ENCODE results near the gene CPT1B. TPM values are rescaled to one million over a fixed set of nuclear protein-coding genes. Genes with fewer than 3 reads are reported as not detected.

The CPT1B gene
- total and polyA plus RNA-seq, 2 donors (not counting 1 experiment from before 2014, with no cell fraction given) = 55.0 to 109 TPM

DNA sequence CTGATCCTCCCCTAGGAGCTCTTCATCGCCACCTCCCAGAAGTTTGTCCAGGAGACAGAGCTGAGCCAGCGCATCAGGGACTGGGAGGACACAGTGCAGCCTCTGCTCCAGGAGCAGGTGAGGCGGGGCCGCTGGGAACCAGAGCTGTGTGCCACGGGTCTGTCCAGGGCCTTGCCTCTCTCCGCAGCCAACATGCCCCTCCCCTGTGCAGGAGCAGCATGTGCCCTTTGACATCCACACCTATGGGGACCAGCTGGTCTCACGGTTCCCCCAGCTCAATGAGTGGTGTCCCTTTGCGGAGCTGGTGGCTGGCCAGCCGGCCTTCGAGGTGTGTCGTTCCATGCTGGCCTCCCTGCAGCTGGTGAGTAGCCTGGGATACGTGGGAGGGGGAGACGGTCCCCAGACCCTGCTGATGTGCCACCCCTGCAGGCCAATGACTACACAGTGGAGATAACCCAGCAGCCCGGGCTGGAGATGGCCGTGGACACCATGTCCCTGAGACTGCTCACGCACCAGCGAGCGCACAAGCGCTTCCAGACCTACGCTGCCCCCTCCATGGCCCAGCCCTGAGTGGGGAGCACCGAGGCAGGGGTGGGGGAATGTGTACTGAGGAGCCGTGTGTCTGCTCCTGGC, 55.3 kb downstream of the CPT1B start:
- no peak for DNase-seq
- Histone ChIP-seq H3K27me3 (replicated peaks in 1 of 4; ENCODE audit: control extremely low read depth in 1 of 4, control insufficient read depth in 3 of 4, insufficient read depth in 4 of 4, low read length in 3 of 4) (no peaks in the 10 kb centered on the region), H3K4me3 (ENCODE audit: control extremely low read depth in 1 of 5, extremely low read depth in 1 of 5, insufficient read depth in 1 of 5, low read depth in 2 of 5, low read length in 4 of 5) (no peak overlapping the region), H3K36me3 (replicated peaks in 1 of 2; ENCODE audit: control extremely low read depth in 1 of 2, control insufficient read depth in 1 of 2, extremely low read depth in 1 of 2, insufficient read depth in 2 of 2, low read length in 1 of 2) (peaks cover 0 to 48% of the 10 kb centered on the region in 2 experiments), H2AFZ (ENCODE audit: insufficient read depth, low read depth, low read length, poor library complexity, severe bottlenecking) (no peak overlapping the region), H3K4me2 (replicated peaks; ENCODE audit: low read depth, low read length, poor library complexity, severe bottlenecking) (no peak overlapping the region), H3K9me3 (ENCODE audit: control extremely low read depth in 1 of 3, control insufficient read depth in 2 of 3, insufficient read depth in 1 of 3, low read length in 2 of 3) (no peaks in the 10 kb centered on the region), H3K9ac (ENCODE audit: low read length) (no peak overlapping the region), H4K20me1 (ENCODE audit: control insufficient read depth, insufficient read depth, low read length, poor library complexity, severe bottlenecking) (peaks cover 32% of the 10 kb centered on the region), H3K27ac (ENCODE audit: low read length in 2 of 2) (no peak overlapping the region), H3K79me2 (ENCODE audit: control insufficient read depth, insufficient read depth, low read length) (peaks cover 56% of the 10 kb centered on the region), H3K4me1 (ENCODE audit: control insufficient read depth in 2 of 2, insufficient read depth in 2 of 2, low read length in 2 of 2) (peaks cover 16 to 30% of the 10 kb centered on the region in 2 donors)
- 95% methylated on average over 22 of the region's 22 CpGs for WGBS (ENCODE audit: insufficient coverage)
- H3K27ac Mint-ChIP-seq = no peak overlapping the region
- no peaks in the 10 kb centered on the region for H3K27me3 Mint-ChIP-seq
- no peak for ATAC-seq (ENCODE audit: low read depth)
- no peaks in the 10 kb centered on the region for H3K9me3 Mint-ChIP-seq (ENCODE audit: insufficient read depth)
- H3K4me3 Mint-ChIP-seq = no peak overlapping the region
- H3K4me1 Mint-ChIP-seq = peaks cover 21% of the 10 kb centered on the region
- intact Hi-C loops (cut with micrococcal nuclease) = no loop called here
- CTCF ChIA-PET = interaction anchor here (0.9 to 1.4 kb wide), 2 partner anchors 98 to 198 kb away, joined by 3 to 4 read pairs; no protein-coding TSS in a partner anchor
- TF ChIP-seq, protein P1, sequence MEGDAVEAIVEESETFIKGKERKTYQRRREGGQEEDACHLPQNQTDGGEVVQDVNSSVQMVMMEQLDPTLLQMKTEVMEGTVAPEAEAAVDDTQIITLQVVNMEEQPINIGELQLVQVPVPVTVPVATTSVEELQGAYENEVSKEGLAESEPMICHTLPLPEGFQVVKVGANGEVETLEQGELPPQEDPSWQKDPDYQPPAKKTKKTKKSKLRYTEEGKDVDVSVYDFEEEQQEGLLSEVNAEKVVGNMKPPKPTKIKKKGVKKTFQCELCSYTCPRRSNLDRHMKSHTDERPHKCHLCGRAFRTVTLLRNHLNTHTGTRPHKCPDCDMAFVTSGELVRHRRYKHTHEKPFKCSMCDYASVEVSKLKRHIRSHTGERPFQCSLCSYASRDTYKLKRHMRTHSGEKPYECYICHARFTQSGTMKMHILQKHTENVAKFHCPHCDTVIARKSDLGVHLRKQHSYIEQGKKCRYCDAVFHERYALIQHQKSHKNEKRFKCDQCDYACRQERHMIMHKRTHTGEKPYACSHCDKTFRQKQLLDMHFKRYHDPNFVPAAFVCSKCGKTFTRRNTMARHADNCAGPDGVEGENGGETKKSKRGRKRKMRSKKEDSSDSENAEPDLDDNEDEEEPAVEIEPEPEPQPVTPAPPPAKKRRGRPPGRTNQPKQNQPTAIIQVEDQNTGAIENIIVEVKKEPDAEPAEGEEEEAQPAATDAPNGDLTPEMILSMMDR (IDR thresholded peaks at IDR 0.05) = no peak
- no peak for TF ChIP-seq EZH2 (IDR thresholded peaks at IDR 0.05; ENCODE audit: borderline replicate concordance, insufficient read depth, low read depth, low read length, poor library complexity, severe bottlenecking)
- POLR2A ChIA-PET = interaction anchor here (0.7 kb wide), 1 partner anchor 23 kb away, joined by 3 read pairs; the partner anchor contains the start of gene KLHDC7B

DNA sequence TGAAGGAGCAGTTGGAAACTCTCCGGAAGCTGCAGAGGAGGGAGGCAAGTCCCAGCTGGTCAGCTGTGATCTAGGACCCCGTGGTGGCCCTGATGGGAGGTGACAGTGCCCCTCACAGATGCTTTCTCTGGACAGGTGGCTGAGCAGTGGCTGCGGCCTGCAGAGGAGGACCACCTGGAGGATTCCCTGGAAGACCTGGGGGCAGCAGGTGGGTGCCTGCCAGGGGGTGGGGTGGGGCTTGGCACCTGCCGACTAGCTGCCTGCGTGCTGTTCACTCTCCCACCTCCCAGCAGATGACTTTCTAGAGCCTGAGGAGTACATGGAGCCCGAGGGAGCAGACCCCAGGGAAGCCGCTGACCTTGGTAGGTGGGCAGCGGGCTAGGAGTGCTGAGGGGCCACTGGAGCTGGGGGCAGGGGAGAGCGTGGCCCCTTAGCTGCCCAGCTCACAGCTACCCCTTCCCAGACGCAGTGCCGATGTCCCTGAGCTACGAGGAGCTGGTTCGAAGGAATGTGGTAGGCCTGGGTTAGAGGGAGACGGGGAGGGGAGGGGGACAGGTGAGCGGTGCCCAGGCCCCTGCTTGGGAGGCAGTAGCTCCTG, 55.9 kb downstream of the CPT1B start:
- Mint-ChIP-seq H3K27ac (no peak overlapping the region), H3K27me3 (no peaks in the 10 kb centered on the region), H3K4me1 (peaks cover 14% of the 10 kb centered on the region), H3K9me3 (ENCODE audit: insufficient read depth) (no peaks in the 10 kb centered on the region), H3K4me3 (no peak overlapping the region)
- peaks cover 62% of the 10 kb centered on the region for H3K79me2 ChIP-seq (ENCODE audit: control insufficient read depth, insufficient read depth, low read length)
- no peak overlapping the region for H2AFZ ChIP-seq (ENCODE audit: insufficient read depth, low read depth, low read length, poor library complexity, severe bottlenecking)
- ChIA-PET POLR2A (interaction anchor here (0.7 kb wide), 1 partner anchor 23 kb away, joined by 3 read pairs; the partner anchor contains the start of gene KLHDC7B), CTCF (interaction anchor here (0.9 to 1.4 kb wide), 2 partner anchors 99 to 197 kb away, joined by 3 to 4 read pairs; no protein-coding TSS in a partner anchor)
- no peak overlapping the region for H3K4me2 ChIP-seq (replicated peaks; ENCODE audit: low read depth, low read length, poor library complexity, severe bottlenecking)
- intact Hi-C loops (cut with micrococcal nuclease) = no loop called here
- no peaks in the 10 kb centered on the region for H3K9me3 ChIP-seq (ENCODE audit: control extremely low read depth in 1 of 3, control insufficient read depth in 2 of 3, insufficient read depth in 1 of 3, low read length in 2 of 3)
- H4K20me1 ChIP-seq (ENCODE audit: control insufficient read depth, insufficient read depth, low read length, poor library complexity, severe bottlenecking) = peaks cover 38% of the 10 kb centered on the region
- DNase-seq (no peak), ATAC-seq (ENCODE audit: low read depth) (no peak)
- no peak overlapping the region for H3K9ac ChIP-seq (ENCODE audit: low read length)
- H3K27me3 ChIP-seq (replicated peaks in 1 of 4; ENCODE audit: control extremely low read depth in 1 of 4, control insufficient read depth in 3 of 4, insufficient read depth in 4 of 4, low read length in 3 of 4) = no peaks in the 10 kb centered on the region
- WGBS (ENCODE audit: insufficient coverage) = 98% methylated on average over 11 of the region's 15 CpGs
- no peak overlapping the region for H3K27ac ChIP-seq (ENCODE audit: low read length in 2 of 2)
- no peak overlapping the region for H3K4me3 ChIP-seq (ENCODE audit: control extremely low read depth in 1 of 5, extremely low read depth in 1 of 5, insufficient read depth in 1 of 5, low read depth in 2 of 5, low read length in 4 of 5)
- no peak for TF ChIP-seq EZH2 (IDR thresholded peaks at IDR 0.05; ENCODE audit: borderline replicate concordance, insufficient read depth, low read depth, low read length, poor library complexity, severe bottlenecking)
- TF ChIP-seq, protein P1 (IDR thresholded peaks at IDR 0.05) = no peak
- peaks cover 0 to 54% of the 10 kb centered on the region in 2 experiments for H3K36me3 ChIP-seq (replicated peaks in 1 of 2; ENCODE audit: control extremely low read depth in 1 of 2, control insufficient read depth in 1 of 2, extremely low read depth in 1 of 2, insufficient read depth in 2 of 2, low read length in 1 of 2)
- peaks cover 13 to 24% of the 10 kb centered on the region in 2 donors for H3K4me1 ChIP-seq (ENCODE audit: control insufficient read depth in 2 of 2, insufficient read depth in 2 of 2, low read length in 2 of 2)
